KG1 (cell line): Measurements from ENCODE around the gene TMCO1.
"Not testable (repeated sequence)": the region's sequence is repeated elsewhere in the genome, so short reads cannot be mapped to it uniquely, and the experiment has no call there.

ENCODE experiments used
- DNase-seq: peaks from one replicate; lab custom pipeline; 2025; lab: John Stamatoyannopoulos, UW

TMCO1 gene

GRCh38 chr1:165768513-165769394 is at the start of gene TMCO1:
Gene TMCO1 (minus strand): TSS chr1:165768868. CDS start chr1:165768751, 117 bp downstream.
- DNase-seq = peak; percentile 97

- no peak for DNase-seq
Measured at GRCh38 chr1:165816826-165817497, 48.3 kb upstream of the TMCO1 start.

- DNase-seq = no peak
Measured at GRCh38 chr1:165816157-165816556, 47.5 kb upstream of the TMCO1 start.

GRCh38 chr1:165815725-165816124 is 47.1 kb upstream of the TMCO1 start:
- no peak for DNase-seq

- DNase-seq = no peak
Measured at GRCh38 chr1:165807613-165808012, 38.9 kb upstream of the TMCO1 start.

GRCh38 chr1:165804513-165804912 is 35.8 kb upstream of the TMCO1 start:
- DNase-seq = not testable (repeated sequence)

GRCh38 chr1:165799387-165799786 is 30.7 kb upstream of the TMCO1 start:
- DNase-seq = no peak

DNA sequence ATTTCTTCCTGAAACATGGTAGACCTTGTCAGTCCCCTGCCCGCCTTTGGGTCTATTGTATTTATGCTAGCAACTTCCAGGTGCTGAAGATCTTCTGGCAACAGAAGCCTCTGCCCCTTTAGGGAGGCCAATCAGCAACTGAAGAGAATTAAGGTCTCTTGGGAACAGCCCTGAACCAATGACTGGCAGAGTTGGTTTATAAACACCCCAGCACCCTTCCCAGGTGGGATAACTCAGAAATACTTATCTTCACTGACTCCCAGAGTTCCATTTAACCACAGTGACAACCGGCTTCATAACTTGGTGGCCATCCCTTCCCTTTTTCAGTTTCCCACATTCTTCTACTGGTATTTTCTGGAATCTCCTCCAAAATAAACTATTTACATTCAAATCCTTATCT is 27.2 kb upstream of the TMCO1 start:
- DNase-seq = no peak

GRCh38 chr1:165793951-165794350 is 25.3 kb upstream of the TMCO1 start:
- no peak for DNase-seq

- no peak for DNase-seq
Measured at GRCh38 chr1:165787741-165788140, 19.1 kb upstream of the TMCO1 start.

- not testable (repeated sequence) for DNase-seq
Measured at GRCh38 chr1:165783519-165783918, 14.9 kb upstream of the TMCO1 start.

GRCh38 chr1:165778197-165778596 is 9.5 kb upstream of the TMCO1 start:
- DNase-seq = not testable (repeated sequence)

DNA sequence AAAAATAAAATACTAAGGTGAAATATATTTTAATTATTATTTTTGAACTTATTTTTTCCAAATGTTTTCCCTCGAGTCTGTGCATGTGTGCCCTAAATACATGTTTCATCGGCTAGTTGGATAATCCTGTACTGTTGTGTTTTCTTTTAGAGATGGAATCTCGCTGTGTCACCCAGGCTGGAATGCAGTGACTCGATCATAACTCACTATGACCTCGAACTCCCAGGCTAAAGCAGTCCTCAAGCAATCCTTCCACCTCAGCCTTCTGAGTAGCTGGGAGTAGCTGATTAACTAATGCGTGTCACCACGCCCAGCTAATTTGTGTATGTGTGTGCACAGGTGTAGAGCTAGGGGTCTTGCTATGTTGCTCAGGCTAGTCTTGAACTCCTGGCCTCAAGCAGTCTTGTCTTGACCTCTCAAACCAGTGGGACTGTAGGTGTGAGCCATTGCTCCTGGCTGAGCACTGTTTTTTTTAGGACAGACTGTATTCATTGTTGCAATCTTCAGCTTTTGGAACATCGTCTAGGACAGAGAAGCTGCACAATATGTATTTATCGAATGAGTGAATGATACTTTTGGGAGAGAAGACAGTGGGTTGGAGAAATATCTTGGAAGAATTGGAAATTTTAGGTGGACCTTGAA is 4.8 kb upstream of the TMCO1 start:
- no peak for DNase-seq

DNA sequence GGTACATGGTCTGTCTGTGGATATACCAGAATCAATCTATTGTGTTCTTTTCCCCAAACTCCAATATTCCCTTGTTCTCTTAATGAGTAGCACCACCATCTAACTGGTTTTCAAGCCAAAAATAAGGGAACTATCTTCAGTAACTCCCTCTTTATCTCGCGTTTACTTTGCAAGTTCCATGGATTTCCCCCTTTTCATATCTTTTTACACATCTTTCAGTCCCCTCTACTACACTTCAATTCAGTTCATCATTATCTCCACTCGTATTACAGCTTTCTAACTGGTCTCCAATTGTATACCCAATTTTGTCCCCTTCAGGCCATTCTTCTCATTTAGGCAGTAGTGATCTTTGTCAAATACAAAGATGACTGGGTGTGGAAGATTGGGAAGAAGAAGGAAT is 4.1 kb upstream of the TMCO1 start:
- DNase-seq = no peak

DNA sequence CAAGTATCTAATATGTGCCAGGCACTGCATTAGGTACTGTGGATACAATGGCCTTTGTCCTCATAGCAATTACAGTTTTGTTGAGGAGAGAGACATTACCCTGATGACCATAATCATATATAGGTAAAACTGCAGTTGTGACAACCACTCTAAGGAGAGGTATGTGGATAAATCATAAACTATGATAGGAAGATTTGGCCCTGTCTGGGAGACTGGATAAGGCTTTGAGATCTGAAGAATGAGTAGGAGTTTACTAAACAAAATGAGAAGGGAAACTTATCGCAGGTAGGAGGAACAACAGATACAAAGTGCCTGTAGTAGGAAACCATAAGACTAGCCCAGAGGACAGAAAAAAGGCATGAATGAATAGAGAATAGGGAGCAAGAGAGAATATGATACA is 4.4 kb downstream of the TMCO1 start:
- no peak for DNase-seq

DNA sequence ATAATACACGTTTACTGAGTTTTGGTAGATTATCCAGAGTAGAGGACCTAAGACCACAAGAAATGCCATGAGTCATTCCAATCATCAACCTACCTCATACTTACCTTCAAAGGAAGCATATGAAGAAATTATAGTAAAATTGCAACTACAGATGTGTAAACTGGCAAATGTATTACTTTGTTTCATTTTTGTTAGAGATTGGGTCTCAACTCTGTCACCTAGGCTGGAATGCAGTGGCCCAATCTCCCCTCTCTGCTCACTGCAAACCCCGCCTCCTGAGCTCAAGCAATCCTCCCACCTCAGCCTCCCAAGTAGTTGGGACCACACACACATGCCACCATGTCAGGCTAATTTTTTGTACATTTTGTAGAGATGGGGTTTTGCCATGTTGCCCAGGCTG is 5.2 kb downstream of the TMCO1 start:
- DNase-seq = no peak

- DNase-seq = no peak
Measured at GRCh38 chr1:165762725-165763124, 5.9 kb downstream of the TMCO1 start.

- no peak for DNase-seq
Measured at GRCh38 chr1:165759095-165759494, 9.6 kb downstream of the TMCO1 start.

- no peak for DNase-seq
Measured at GRCh38 chr1:165755393-165756010, 13.2 kb downstream of the TMCO1 start.

- no peak for DNase-seq
Measured at GRCh38 chr1:165753934-165754333, 14.7 kb downstream of the TMCO1 start.

DNA sequence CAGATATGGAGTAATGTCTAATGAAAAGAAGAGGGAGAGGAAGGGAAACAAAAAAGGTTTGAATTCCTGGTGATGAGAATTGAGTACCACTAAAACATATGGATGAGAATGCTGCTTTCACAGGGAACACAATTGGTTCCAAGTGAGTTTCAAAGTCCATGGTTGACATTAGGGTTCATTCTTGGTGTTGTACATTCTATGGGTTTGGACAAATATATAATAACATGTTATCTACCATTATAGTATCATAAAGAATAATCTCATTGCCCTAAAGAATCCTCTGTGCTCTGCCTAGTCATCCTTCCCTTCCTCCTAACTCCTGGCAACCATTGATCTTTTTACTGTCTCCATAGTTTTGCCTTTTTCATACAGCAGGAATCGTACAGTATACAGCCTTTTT is 20.1 kb downstream of the TMCO1 start:
- no peak for DNase-seq
